ENCODE results near the gene PDLIM4.

Gene PDLIM4

GRCh38 chr5:132267931-132268768, 10.7 kb downstream of the PDLIM4 start:
- peak overlapping the region; percentile 54 for H3K9ac ChIP-seq (ENCODE audit: low read length)
- no peak overlapping the region for H3K4me3 ChIP-seq (ENCODE audit: insufficient read depth in 1 of 2, low read depth in 1 of 2, low read length in 2 of 2)
- H4K91ac ChIP-seq (ENCODE audit: low read length), result no peak overlapping the region
- no peaks in the 10 kb centered on the region for H3K27me3 ChIP-seq (ENCODE audit: control insufficient read depth in 1 of 2, insufficient read depth in 1 of 2, low read length in 2 of 2)
- H2BK12ac ChIP-seq (ENCODE audit: low read length in 2 of 2), result no peak overlapping the region
- H2AFZ ChIP-seq (ENCODE audit: low read depth, low read length), result no peak overlapping the region
- no peak overlapping the region for H2BK120ac ChIP-seq (ENCODE audit: low read depth, low read length)
- no peak overlapping the region for H2BK15ac ChIP-seq (ENCODE audit: low read depth, poor library complexity, severe bottlenecking)
- H3K23ac ChIP-seq (ENCODE audit: low read length in 2 of 2), result no peak overlapping the region
- no peak overlapping the region for H2BK5ac ChIP-seq (ENCODE audit: low read depth, low read length, poor library complexity, severe bottlenecking)
- peaks cover 61% of the 10 kb centered on the region for H3K4me1 ChIP-seq (ENCODE audit: control insufficient read depth, insufficient read depth, low read depth, low read length)
- H3K18ac ChIP-seq (ENCODE audit: low read depth in 1 of 2, low read length in 2 of 2), result no peak overlapping the region
- no peak overlapping the region for H3K14ac ChIP-seq (ENCODE audit: low read length in 2 of 2)
- 80% methylated on average over 3 of the region's 6 CpGs for WGBS
- H3K4me2 ChIP-seq (ENCODE audit: low read length, poor library complexity, severe bottlenecking), result no peak overlapping the region
- no peak overlapping the region for H3K4ac ChIP-seq (ENCODE audit: low read depth in 1 of 2, low read length in 2 of 2)
- H3K36me3 ChIP-seq (ENCODE audit: control insufficient read depth in 1 of 2, insufficient read depth in 2 of 2, low read depth in 1 of 2, low read length in 2 of 2), result peaks cover 68 to 76% of the 10 kb centered on the region in 2 experiments
- H3K27ac ChIP-seq (ENCODE audit: low read length, poor library complexity, severe bottlenecking), result peak overlapping the region; percentile 69
- no peaks in the 10 kb centered on the region for H3K9me3 ChIP-seq (ENCODE audit: control insufficient read depth, low read length)
- H4K8ac ChIP-seq (ENCODE audit: low read length), result no peak overlapping the region
- H2AK5ac ChIP-seq (ENCODE audit: low read length, severe bottlenecking), result peak overlapping the region; percentile 85
- peaks cover 39% of the 10 kb centered on the region for H3K79me1 ChIP-seq (replicated peaks; ENCODE audit: low read length, poor library complexity, severe bottlenecking)
- no peak for DNase-seq

GRCh38 chr5:132268769-132269551, 11.5 kb downstream of the PDLIM4 start:
- H2BK15ac ChIP-seq (ENCODE audit: low read depth, poor library complexity, severe bottlenecking), result no peak overlapping the region
- no peak overlapping the region for H3K4ac ChIP-seq (ENCODE audit: low read depth in 1 of 2, low read length in 2 of 2)
- no peaks in the 10 kb centered on the region for H3K9me3 ChIP-seq (ENCODE audit: control insufficient read depth, low read length)
- H3K9ac ChIP-seq (ENCODE audit: low read length), result peak overlapping the region; percentile 54
- H3K23ac ChIP-seq (ENCODE audit: low read length in 2 of 2), result no peak overlapping the region
- H3K4me3 ChIP-seq (ENCODE audit: insufficient read depth in 1 of 2, low read depth in 1 of 2, low read length in 2 of 2), result no peak overlapping the region
- WGBS, result 69% methylated on average over 7 of the region's 8 CpGs
- H2BK120ac ChIP-seq (ENCODE audit: low read depth, low read length), result no peak overlapping the region
- no peak overlapping the region for H4K91ac ChIP-seq (ENCODE audit: low read length)
- peaks cover 54% of the 10 kb centered on the region for H3K4me1 ChIP-seq (ENCODE audit: control insufficient read depth, insufficient read depth, low read depth, low read length)
- no peak overlapping the region for H4K8ac ChIP-seq (ENCODE audit: low read length)
- H2AK5ac ChIP-seq (ENCODE audit: low read length, severe bottlenecking), result peak overlapping the region; percentile 28
- H3K79me1 ChIP-seq (replicated peaks; ENCODE audit: low read length, poor library complexity, severe bottlenecking), result peaks cover 35% of the 10 kb centered on the region
- peak overlapping the region; percentile 71 for H3K27ac ChIP-seq (ENCODE audit: low read length, poor library complexity, severe bottlenecking)
- no peak overlapping the region for H3K18ac ChIP-seq (ENCODE audit: low read depth in 1 of 2, low read length in 2 of 2)
- peak overlapping the region in 1 of 2 experiments; percentile 32 for H2BK12ac ChIP-seq (ENCODE audit: low read length in 2 of 2)
- no peak overlapping the region for H3K4me2 ChIP-seq (ENCODE audit: low read length, poor library complexity, severe bottlenecking)
- peak overlapping the region; percentile 11 for H2BK5ac ChIP-seq (ENCODE audit: low read depth, low read length, poor library complexity, severe bottlenecking)
- H3K36me3 ChIP-seq (ENCODE audit: control insufficient read depth in 1 of 2, insufficient read depth in 2 of 2, low read depth in 1 of 2, low read length in 2 of 2), result peaks cover 71 to 72% of the 10 kb centered on the region in 2 experiments
- no peak overlapping the region for H2AFZ ChIP-seq (ENCODE audit: low read depth, low read length)
- H3K27me3 ChIP-seq (ENCODE audit: control insufficient read depth in 1 of 2, insufficient read depth in 1 of 2, low read length in 2 of 2), result no peaks in the 10 kb centered on the region
- H3K14ac ChIP-seq (ENCODE audit: low read length in 2 of 2), result no peak overlapping the region
- DNase-seq, result peak; percentile 43

- H3K4me3 ChIP-seq (ENCODE audit: insufficient read depth in 1 of 2, low read depth in 1 of 2, low read length in 2 of 2), result no peak overlapping the region
- no peak overlapping the region for H3K18ac ChIP-seq (ENCODE audit: low read depth in 1 of 2, low read length in 2 of 2)
- H4K8ac ChIP-seq (ENCODE audit: low read length), result no peak overlapping the region
- peaks cover 56% of the 10 kb centered on the region for H3K4me1 ChIP-seq (ENCODE audit: control insufficient read depth, insufficient read depth, low read depth, low read length)
- no peak overlapping the region for H3K14ac ChIP-seq (ENCODE audit: low read length in 2 of 2)
- peak overlapping the region; percentile 54 for H3K9ac ChIP-seq (ENCODE audit: low read length)
- no peak overlapping the region for H2BK120ac ChIP-seq (ENCODE audit: low read depth, low read length)
- no peak overlapping the region for H3K4ac ChIP-seq (ENCODE audit: low read depth in 1 of 2, low read length in 2 of 2)
- DNase-seq, result no peak
- no peak overlapping the region for H3K4me2 ChIP-seq (ENCODE audit: low read length, poor library complexity, severe bottlenecking)
- no peak overlapping the region for H2BK5ac ChIP-seq (ENCODE audit: low read depth, low read length, poor library complexity, severe bottlenecking)
- no peak overlapping the region for H2BK15ac ChIP-seq (ENCODE audit: low read depth, poor library complexity, severe bottlenecking)
- no peak overlapping the region for H2BK12ac ChIP-seq (ENCODE audit: low read length in 2 of 2)
- peak overlapping the region; percentile 71 for H3K27ac ChIP-seq (ENCODE audit: low read length, poor library complexity, severe bottlenecking)
- H3K79me1 ChIP-seq (replicated peaks; ENCODE audit: low read length, poor library complexity, severe bottlenecking), result peaks cover 37% of the 10 kb centered on the region
- H4K91ac ChIP-seq (ENCODE audit: low read length), result peak overlapping the region; percentile 46
- H2AFZ ChIP-seq (ENCODE audit: low read depth, low read length), result no peak overlapping the region
- H2AK5ac ChIP-seq (ENCODE audit: low read length, severe bottlenecking), result peak overlapping the region; percentile 8
- H3K36me3 ChIP-seq (ENCODE audit: control insufficient read depth in 1 of 2, insufficient read depth in 2 of 2, low read depth in 1 of 2, low read length in 2 of 2), result peaks cover 74 to 76% of the 10 kb centered on the region in 2 experiments
- 92% methylated on average over 3 of the region's 3 CpGs for WGBS
- no peak overlapping the region for H3K23ac ChIP-seq (ENCODE audit: low read length in 2 of 2)
- no peaks in the 10 kb centered on the region for H3K27me3 ChIP-seq (ENCODE audit: control insufficient read depth in 1 of 2, insufficient read depth in 1 of 2, low read length in 2 of 2)
- no peaks in the 10 kb centered on the region for H3K9me3 ChIP-seq (ENCODE audit: control insufficient read depth, low read length)
Measured at GRCh38 chr5:132269635-132270334, 12.3 kb downstream of the PDLIM4 start.

GRCh38 chr5:132270335-132270665, 12.8 kb downstream of the PDLIM4 start:
- peak overlapping the region; percentile 8 for H2AK5ac ChIP-seq (ENCODE audit: low read length, severe bottlenecking)
- H2BK5ac ChIP-seq (ENCODE audit: low read depth, low read length, poor library complexity, severe bottlenecking), result no peak overlapping the region
- H3K36me3 ChIP-seq (ENCODE audit: control insufficient read depth in 1 of 2, insufficient read depth in 2 of 2, low read depth in 1 of 2, low read length in 2 of 2), result peaks cover 71 to 77% of the 10 kb centered on the region in 2 experiments
- no peak overlapping the region for H3K18ac ChIP-seq (ENCODE audit: low read depth in 1 of 2, low read length in 2 of 2)
- no peaks in the 10 kb centered on the region for H3K9me3 ChIP-seq (ENCODE audit: control insufficient read depth, low read length)
- H3K4ac ChIP-seq (ENCODE audit: low read depth in 1 of 2, low read length in 2 of 2), result no peak overlapping the region
- peaks cover 34% of the 10 kb centered on the region for H3K79me1 ChIP-seq (replicated peaks; ENCODE audit: low read length, poor library complexity, severe bottlenecking)
- H3K4me3 ChIP-seq (ENCODE audit: insufficient read depth in 1 of 2, low read depth in 1 of 2, low read length in 2 of 2), result no peak overlapping the region
- H3K4me2 ChIP-seq (ENCODE audit: low read length, poor library complexity, severe bottlenecking), result no peak overlapping the region
- no peak overlapping the region for H4K8ac ChIP-seq (ENCODE audit: low read length)
- no peak overlapping the region for H3K14ac ChIP-seq (ENCODE audit: low read length in 2 of 2)
- no peak overlapping the region for H3K27ac ChIP-seq (ENCODE audit: low read length, poor library complexity, severe bottlenecking)
- no peak overlapping the region for H2BK12ac ChIP-seq (ENCODE audit: low read length in 2 of 2)
- no peaks in the 10 kb centered on the region for H3K27me3 ChIP-seq (ENCODE audit: control insufficient read depth in 1 of 2, insufficient read depth in 1 of 2, low read length in 2 of 2)
- H2BK15ac ChIP-seq (ENCODE audit: low read depth, poor library complexity, severe bottlenecking), result no peak overlapping the region
- WGBS, result 97% methylated on average over 1 of the region's 1 CpG
- no peak overlapping the region for H3K23ac ChIP-seq (ENCODE audit: low read length in 2 of 2)
- peak overlapping the region; percentile 46 for H4K91ac ChIP-seq (ENCODE audit: low read length)
- DNase-seq, result no peak
- peaks cover 52% of the 10 kb centered on the region for H3K4me1 ChIP-seq (ENCODE audit: control insufficient read depth, insufficient read depth, low read depth, low read length)
- no peak overlapping the region for H2AFZ ChIP-seq (ENCODE audit: low read depth, low read length)
- H3K9ac ChIP-seq (ENCODE audit: low read length), result no peak overlapping the region
- H2BK120ac ChIP-seq (ENCODE audit: low read depth, low read length), result no peak overlapping the region
